ENCODE measurements around the gene TSC22D1.

DNA sequence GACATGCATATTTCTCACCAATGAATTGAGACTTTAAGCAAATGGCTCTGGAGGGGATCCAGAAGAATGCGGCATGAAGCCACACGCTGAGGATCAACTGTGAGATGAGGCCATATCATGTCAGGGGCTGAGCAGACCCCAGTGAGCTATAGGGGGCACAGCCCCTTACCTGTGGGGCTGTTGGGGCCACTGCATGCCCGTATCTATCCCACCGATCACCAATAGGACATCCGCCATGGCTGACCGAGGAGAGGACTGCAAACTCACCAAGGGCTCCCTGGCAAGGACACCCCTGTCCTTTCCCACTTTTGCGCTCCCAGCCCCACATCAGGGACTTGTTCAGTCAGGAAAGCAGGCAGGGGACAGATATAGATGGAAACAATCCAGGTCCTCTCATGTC, 124.5 kb downstream of the TSC22D1 start:
- TF ChIP-seq CTCF (IDR thresholded peaks at IDR 0.05; ENCODE audit: low read length) (no peak), EZH2phosphoT487 (IDR thresholded peaks at IDR 0.05; ENCODE audit: low read length) (no peak), EZH2 (optimal IDR thresholded peaks at IDR 0.05; ENCODE audit: low read depth, low read length) (no peak)

Data from MM.1S (cell line).